H9 (cell line): ENCODE data around the gene KHK. TPM values are rescaled to one million over a fixed set of nuclear protein-coding genes. Genes with fewer than 3 reads are reported as not detected.
"Not testable (repeated sequence)": the region's sequence is repeated elsewhere in the genome, so short reads cannot be mapped to it uniquely, and the experiment has no call there.

Experiments
- DNase-seq: peaks from one replicate; pipeline ENCODE4 v3.0.0-alpha.2; 2017
- H2AFZ ChIP-seq: one replicate; pipeline ENCODE4 v1.6.1; 2013; ENCODE audit warnings: mild to moderate bottlenecking, low read length, control low read depth, moderate library complexity
- H2AK5ac ChIP-seq: 2 replicates; pipeline ENCODE4 v1.6.1; 2013; ENCODE audit warnings: low read length, control low read depth, mixed read lengths; ENCODE audit not compliant: insufficient read length
- H2BK120ac ChIP-seq: one replicate; pipeline ENCODE4 v1.6.1; 2013; ENCODE audit warnings: low read depth, mild to moderate bottlenecking, low read length, control low read depth, inconsistent platforms; ENCODE audit not compliant: poor library complexity, severe bottlenecking
- H2BK12ac ChIP-seq: 2 replicates; pipeline ENCODE4 v1.6.1; 2013; ENCODE audit warnings: low read length, control low read depth, mixed read lengths, low read depth; ENCODE audit not compliant: insufficient read length
- H2BK15ac ChIP-seq: 2 replicates; pipeline ENCODE4 v1.6.1; 2013; ENCODE audit warnings: low read depth, low read length, control low read depth
- H2BK20ac ChIP-seq: one replicate; pipeline ENCODE4 v1.6.1; 2013; ENCODE audit warnings: low read depth, mild to moderate bottlenecking, low read length, control low read depth, inconsistent platforms; ENCODE audit not compliant: poor library complexity, severe bottlenecking
- H2BK5ac ChIP-seq: 2 replicates; pipeline ENCODE4 v1.6.1; 2013; ENCODE audit warnings: low read length, control low read depth, mixed read lengths; ENCODE audit not compliant: insufficient read length
- H3K14ac ChIP-seq: 2 replicates; pipeline ENCODE4 v1.6.1; 2013; ENCODE audit warnings: low read length, control low read depth; ENCODE audit not compliant: insufficient read depth
- H3K18ac ChIP-seq: 2 replicates; pipeline ENCODE4 v1.6.1; 2013; ENCODE audit warnings: low read depth, mild to moderate bottlenecking, mixed read lengths, low read length, control low read depth; ENCODE audit not compliant: insufficient read length
- H3K23ac ChIP-seq: 2 replicates; pipeline ENCODE4 v1.6.1; 2013; ENCODE audit warnings: low read length, control low read depth, mixed read lengths, low read depth; ENCODE audit not compliant: insufficient read length
- H3K23me2 ChIP-seq: 2 replicates; pipeline ENCODE4 v1.6.1; 2013; ENCODE audit warnings: low read depth, mild to moderate bottlenecking, mixed read lengths, low read length, control low read depth; ENCODE audit not compliant: insufficient read length, poor library complexity, severe bottlenecking
- H3K27ac ChIP-seq: 2 replicates; pipeline ENCODE4 v1.5.1; 2013; ENCODE audit warnings: low read length, control low read depth, mixed read lengths, low read depth; ENCODE audit not compliant: insufficient read length
- H3K27me3 ChIP-seq: 2 replicates; pipeline ENCODE4 v1.6.1; 2013; ENCODE audit warnings: low read length, control low read depth, inconsistent platforms; ENCODE audit not compliant: insufficient read depth
- H3K4ac ChIP-seq: 2 replicates; pipeline ENCODE4 v1.6.1; 2013; ENCODE audit warnings: low read depth, mild to moderate bottlenecking, control low read depth, inconsistent platforms, low read length, moderate library complexity
- H3K4me1 ChIP-seq: 2 replicates; pipeline ENCODE4 v1.6.1; 2013; ENCODE audit warnings: low read length, control low read depth, inconsistent platforms; ENCODE audit not compliant: insufficient read depth
- H3K4me2 ChIP-seq: 2 replicates; pipeline ENCODE4 v1.6.1; 2013; ENCODE audit warnings: low read length, control low read depth, mixed read lengths; ENCODE audit not compliant: insufficient read length, insufficient read depth
- H3K56ac ChIP-seq: 2 replicates; pipeline ENCODE4 v1.6.1; 2013; ENCODE audit warnings: low read depth, mild to moderate bottlenecking, mixed read lengths, low read length, control low read depth; ENCODE audit not compliant: insufficient read length
- H3K79me1 ChIP-seq: 2 replicates; pipeline ENCODE4 v1.6.1; 2013; ENCODE audit warnings: low read depth, mild to moderate bottlenecking, moderate library complexity, low read length, control low read depth, inconsistent platforms; ENCODE audit not compliant: insufficient read depth, poor library complexity, severe bottlenecking
- H3K79me2 ChIP-seq: 2 replicates; pipeline ENCODE4 v1.6.1; 2013; ENCODE audit warnings: low read length, control low read depth, inconsistent platforms; ENCODE audit not compliant: insufficient read depth
- H3K9ac ChIP-seq: 2 replicates; pipeline ENCODE4 v1.6.1; 2013; ENCODE audit warnings: low read length, control low read depth, mixed read lengths; ENCODE audit not compliant: insufficient read length; ENCODE audit errors: extremely low read depth
- H3K9me3 ChIP-seq: one replicate; pipeline ENCODE4 v1.6.1; 2013; ENCODE audit warnings: low read depth, low read length, inconsistent platforms; ENCODE audit not compliant: control insufficient read depth
- H3T11ph ChIP-seq: one replicate; pipeline ENCODE4 v1.6.1; 2013; ENCODE audit warnings: mild to moderate bottlenecking, low read length, control low read depth, inconsistent platforms
- H4K20me1 ChIP-seq: one replicate; pipeline ENCODE4 v1.6.1; 2013; ENCODE audit not compliant: control insufficient read depth, insufficient read length, insufficient read depth
- H4K5ac ChIP-seq: 2 replicates; pipeline ENCODE4 v1.6.1; 2013; ENCODE audit warnings: low read depth, mild to moderate bottlenecking, mixed read lengths, low read length, control low read depth; ENCODE audit not compliant: insufficient read length
- H4K8ac ChIP-seq: replicated peaks from 2 replicates; pipeline ENCODE4 v1.6.1; 2013; ENCODE audit warnings: low read length, control low read depth, mixed read lengths, low read depth; ENCODE audit not compliant: insufficient read length
- H4K91ac ChIP-seq: 2 replicates; pipeline ENCODE4 v1.6.1; 2013; ENCODE audit warnings: low read depth, mild to moderate bottlenecking, moderate library complexity, mixed read lengths, low read length, control low read depth; ENCODE audit not compliant: insufficient read length
- H3K27ac Mint-ChIP-seq, 3 experiments: 2 replicates in 2 of 3; 3 replicates in 1 of 3; pipeline ENCODE4 v1.8.0; 2020 to 2021; ENCODE audit warnings: mixed read lengths in 3 of 3, mild to moderate bottlenecking in 1 of 3, moderate library complexity in 1 of 3
- H3K27me3 Mint-ChIP-seq: 2 replicates; pipeline ENCODE4 v1.8.0; 2021; ENCODE audit warnings: low read depth, mild to moderate bottlenecking, moderate library complexity, mixed read lengths
- H3K36me3 Mint-ChIP-seq, 3 experiments: 2 replicates in 2 of 3; 3 replicates in 1 of 3; pipeline ENCODE4 v1.8.0; 2020 to 2021; ENCODE audit warnings: low read depth in 3 of 3, mixed read lengths in 3 of 3; ENCODE audit not compliant: insufficient read depth in 1 of 3
- H3K4me1 Mint-ChIP-seq, 2 experiments: 2 replicates each; pipeline ENCODE4 v1.8.0; 2020; ENCODE audit warnings: mixed read lengths in 2 of 2
- H3K4me3 Mint-ChIP-seq, 2 experiments: 2 replicates in 1 of 2; 3 replicates in 1 of 2; pipeline ENCODE4 v1.8.0; 2020 to 2021; ENCODE audit warnings: mild to moderate bottlenecking in 2 of 2, mixed read lengths in 2 of 2, moderate library complexity in 1 of 2
- H3K9me3 Mint-ChIP-seq, 2 experiments: 2 replicates in 1 of 2; 3 replicates in 1 of 2; pipeline ENCODE4 v1.8.0; 2020; ENCODE audit warnings: mild to moderate bottlenecking in 2 of 2, mixed read lengths in 2 of 2, moderate library complexity in 1 of 2
- CTCF ChIP-seq: fragments of 200-600 bp; sonication (generic); conservative IDR thresholded peaks from 3 replicates; pipeline ENCODE4 v1.8.0; 2021; ENCODE audit warnings: antibody characterized with exemption, mild to moderate bottlenecking
- WGBS: extraction: QIAGEN DNeasy Blood & Tissue Kit; methylation state at CpG from one replicate; pipeline ENCODE4 v1.1.7; 2013; ENCODE audit warnings: missing lambda C conversion rate, low lambda C conversion rate, mixed read lengths; ENCODE audit not compliant: insufficient read length; ENCODE audit errors: extremely low coverage; 5-methylcytosine and 5-hydroxymethylcytosine counted together
- total RNA-seq: library from RNA; stranded (reverse); gene quantifications from 2 replicates; pipeline ENCODE4 v1.2.1, GENCODE V29; 2021

KHK gene
- total RNA-seq, 1 experiment from 2014 or later, result 12.1 TPM

- Histone ChIP-seq H3K4me1 (no peaks in the 10 kb centered on the region), H3K27ac (no peak overlapping the region), H3K4me2 (no peak overlapping the region), H3K23me2 (peaks cover 12% of the 10 kb centered on the region), H2BK5ac (no peak overlapping the region), H3K9ac (no peak overlapping the region), H3K14ac (no peak overlapping the region), H4K91ac (no peak overlapping the region), H4K8ac (no peak overlapping the region), H2BK12ac (no peak overlapping the region), H2AK5ac (no peak overlapping the region), H3K27me3 (no peaks in the 10 kb centered on the region), H3K79me2 (peaks cover 5% of the 10 kb centered on the region; the same call in 1 of the 2 replicates), H3K9me3 (no peaks in the 10 kb centered on the region), H2BK120ac (no peak overlapping the region), H2BK20ac (no peak overlapping the region), H3K79me1 (no peaks in the 10 kb centered on the region), H4K5ac (no peak overlapping the region), H3K4ac (no peak overlapping the region), H3T11ph (no peak overlapping the region), H2BK15ac (no peak overlapping the region), H3K18ac (no peak overlapping the region), H3K56ac (no peak overlapping the region), H3K23ac (no peak overlapping the region), H4K20me1 (no peaks in the 10 kb centered on the region), H2AFZ (no peak overlapping the region)
- H3K27ac Mint-ChIP-seq, result no peak overlapping the region
- H3K27me3 Mint-ChIP-seq, result peaks cover 20% of the 10 kb centered on the region
- WGBS, result no CpG with 5 or more reads among the region's 4 CpGs
- H3K36me3 Mint-ChIP-seq, result peaks cover 2 to 10% (median 8%) of the 10 kb centered on the region in 3 experiments; a peak in 6 of 7 replicates
- no peak for TF ChIP-seq CTCF
- H3K4me1 Mint-ChIP-seq, result peaks cover 24 to 32% of the 10 kb centered on the region in 2 experiments
- no peak for DNase-seq
- peak overlapping the region in 1 of 2 experiments; percentile 42; a peak in 1 of 5 replicates for H3K4me3 Mint-ChIP-seq
- no peaks in the 10 kb centered on the region for H3K9me3 Mint-ChIP-seq
These were observed 11.6 kb upstream of the KHK start for GRCh38 chr2:27074738-27075565.

DNA sequence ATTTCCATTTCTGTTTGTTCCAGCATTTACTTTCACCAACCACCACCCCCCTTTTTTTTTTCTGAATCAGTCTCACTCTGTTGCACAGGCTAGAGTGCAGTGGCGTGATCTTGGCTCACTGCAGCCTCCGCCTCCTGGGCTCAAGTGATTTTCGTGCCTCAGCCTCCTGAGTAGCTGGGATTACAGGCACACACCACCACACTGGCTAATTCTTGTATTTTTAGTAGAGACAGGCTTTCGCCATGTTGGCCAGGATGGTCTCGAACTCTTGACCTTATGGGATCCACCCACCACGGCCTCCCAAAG is 11.1 kb upstream of the KHK start:
- peaks cover 22 to 33% of the 10 kb centered on the region in 2 experiments for H3K4me1 Mint-ChIP-seq
- not testable (repeated sequence) for H2AK5ac ChIP-seq, H3K27ac Mint-ChIP-seq, H3K9ac ChIP-seq, H3K27me3 ChIP-seq, H4K91ac ChIP-seq, H3K9me3 ChIP-seq, H3K14ac ChIP-seq, H4K8ac ChIP-seq, DNase-seq, H3K36me3 Mint-ChIP-seq, H3K9me3 Mint-ChIP-seq, H3K56ac ChIP-seq, H3K27ac ChIP-seq, H2BK20ac ChIP-seq, H3K18ac ChIP-seq, H3K79me2 ChIP-seq, H3K4me3 Mint-ChIP-seq, H3K23ac ChIP-seq, H3K4ac ChIP-seq, H4K5ac ChIP-seq, H2AFZ ChIP-seq, H2BK5ac ChIP-seq, H2BK12ac ChIP-seq, H2BK120ac ChIP-seq, H2BK15ac ChIP-seq, H3K4me2 ChIP-seq, H4K20me1 ChIP-seq, H3K79me1 ChIP-seq, H3K4me1 ChIP-seq, H3T11ph ChIP-seq
- H3K27me3 Mint-ChIP-seq, result peaks cover 20% of the 10 kb centered on the region
- peaks cover 12% of the 10 kb centered on the region for H3K23me2 ChIP-seq
- WGBS, result no CpG with 5 or more reads among the region's 6 CpGs
